Measurements from ENCODE around the gene FBXO31.

GRCh38 chr16:87321336-87322107, 62.1 kb downstream of the FBXO31 start:
- TF ChIP-seq CTCF (IDR thresholded peaks at IDR 0.05; ENCODE audit: low read length) (no peak), EZH2 (IDR thresholded peaks at IDR 0.05; ENCODE audit: borderline replicate concordance, low read length) (no peak)
